Coronary artery (tissue), 2 donors: ENCODE results near the gene OGFOD1.
"Not testable (repeated sequence)": the region's sequence is repeated elsewhere in the genome, so short reads cannot be mapped to it uniquely, and the experiment has no call there.

Experiments used
- DNase-seq: peaks from one replicate; pipeline ENCODE4 v3.0.0-alpha.2; 2017; ENCODE audit warnings: low spot score
- H3K27ac ChIP-seq, 2 donors: fragments of 200-600 bp; sonication (generic); one replicate each; pipeline ENCODE4 v1.5.1; 2016 to 2019
- H3K4me3 ChIP-seq: fragments of 200-600 bp; sonication (generic); 2 replicates; pipeline ENCODE4 v1.5.1; 2016; ENCODE audit warnings: mild to moderate bottlenecking, moderate library complexity
- TF ChIP-seq, protein P1 (sequence below): fragments of 200-600 bp; sonication (generic); IDR thresholded peaks from one replicate; pipeline ENCODE4 v1.5.1; 2019; ENCODE audit warnings: antibody characterized with exemption

The OGFOD1 gene

DNA sequence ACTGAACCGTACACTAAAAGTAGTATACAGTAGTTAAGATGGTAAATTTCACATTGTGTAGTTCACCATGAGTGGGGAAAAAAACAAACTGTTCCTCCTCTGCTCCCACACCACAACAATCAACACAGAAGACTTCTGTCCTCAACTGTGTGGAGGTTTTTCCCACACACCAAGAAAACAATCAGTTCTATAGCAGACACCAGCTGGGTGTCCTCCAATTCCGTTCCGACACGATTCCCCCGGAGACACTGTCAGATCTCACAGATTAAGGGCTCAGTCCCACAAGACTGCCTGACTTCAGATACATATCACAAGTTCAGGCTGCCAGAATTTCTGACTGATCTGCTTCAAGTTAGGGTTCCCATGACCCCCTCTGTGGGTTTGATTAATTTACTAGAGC lies 36.7 kb downstream of the OGFOD1 start:
- TF ChIP-seq, protein P1, sequence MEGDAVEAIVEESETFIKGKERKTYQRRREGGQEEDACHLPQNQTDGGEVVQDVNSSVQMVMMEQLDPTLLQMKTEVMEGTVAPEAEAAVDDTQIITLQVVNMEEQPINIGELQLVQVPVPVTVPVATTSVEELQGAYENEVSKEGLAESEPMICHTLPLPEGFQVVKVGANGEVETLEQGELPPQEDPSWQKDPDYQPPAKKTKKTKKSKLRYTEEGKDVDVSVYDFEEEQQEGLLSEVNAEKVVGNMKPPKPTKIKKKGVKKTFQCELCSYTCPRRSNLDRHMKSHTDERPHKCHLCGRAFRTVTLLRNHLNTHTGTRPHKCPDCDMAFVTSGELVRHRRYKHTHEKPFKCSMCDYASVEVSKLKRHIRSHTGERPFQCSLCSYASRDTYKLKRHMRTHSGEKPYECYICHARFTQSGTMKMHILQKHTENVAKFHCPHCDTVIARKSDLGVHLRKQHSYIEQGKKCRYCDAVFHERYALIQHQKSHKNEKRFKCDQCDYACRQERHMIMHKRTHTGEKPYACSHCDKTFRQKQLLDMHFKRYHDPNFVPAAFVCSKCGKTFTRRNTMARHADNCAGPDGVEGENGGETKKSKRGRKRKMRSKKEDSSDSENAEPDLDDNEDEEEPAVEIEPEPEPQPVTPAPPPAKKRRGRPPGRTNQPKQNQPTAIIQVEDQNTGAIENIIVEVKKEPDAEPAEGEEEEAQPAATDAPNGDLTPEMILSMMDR: no peak
- no peak for DNase-seq
- Histone ChIP-seq H3K4me3 (no peak overlapping the region), H3K27ac (no peak overlapping the region)

DNA sequence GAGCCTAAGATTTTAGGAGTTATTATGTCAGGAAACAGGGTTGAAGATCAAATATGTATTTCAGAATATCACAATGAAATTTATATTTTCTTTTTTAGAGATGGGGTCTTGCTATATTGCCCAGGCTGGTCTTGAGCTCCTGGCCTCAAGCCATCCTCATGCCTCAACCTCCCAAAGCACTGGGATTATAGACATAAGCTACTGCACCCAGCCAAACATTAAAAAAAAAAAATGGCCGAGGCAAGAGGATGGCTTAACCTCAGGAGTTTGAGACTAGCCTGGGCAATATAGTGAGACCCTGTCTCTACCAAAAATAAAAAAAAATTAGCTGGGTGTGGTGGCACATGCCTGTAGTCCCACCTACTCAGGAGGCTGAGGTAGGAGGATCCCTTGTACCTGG lies 37.5 kb downstream of the OGFOD1 start:
- DNase-seq, H3K4me3 ChIP-seq, H3K27ac ChIP-seq: not testable (repeated sequence)

- Histone ChIP-seq H3K4me3 (no peak overlapping the region), H3K27ac (no peak overlapping the region)
- no peak for DNase-seq
- TF ChIP-seq, protein P1: no peak
These were observed 40.4 kb downstream of the OGFOD1 start for GRCh38 chr16:56491657-56492261.

GRCh38 chr16:56493126-56493525 lies 41.8 kb downstream of the OGFOD1 start:
- DNase-seq: no peak
- no peak overlapping the region for H3K4me3 ChIP-seq
- no peak overlapping the region for H3K27ac ChIP-seq
- TF ChIP-seq, protein P1: no peak

DNA sequence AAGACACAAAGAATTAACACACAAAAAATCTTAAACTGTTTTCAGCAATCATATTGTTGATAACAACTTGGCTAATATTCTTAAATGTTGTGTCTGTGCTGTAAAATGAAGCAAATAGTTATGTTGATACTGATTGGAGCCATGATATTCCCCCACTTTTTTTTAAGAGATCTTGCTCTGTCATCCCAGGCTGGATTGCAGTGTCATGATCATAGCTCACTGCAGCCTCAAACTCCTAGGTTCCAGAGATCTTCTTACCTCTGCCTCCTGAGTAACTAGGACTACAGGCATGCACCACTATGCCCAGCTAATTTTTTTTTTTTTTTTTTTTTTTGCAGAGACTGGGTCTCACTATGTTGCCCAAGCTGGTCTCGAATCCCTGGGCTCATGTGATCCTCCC lies 42.5 kb downstream of the OGFOD1 start:
- DNase-seq: no peak
- H3K4me3 ChIP-seq: no peak overlapping the region
- TF ChIP-seq, protein P1: no peak
- H3K27ac ChIP-seq: no peak overlapping the region

DNA sequence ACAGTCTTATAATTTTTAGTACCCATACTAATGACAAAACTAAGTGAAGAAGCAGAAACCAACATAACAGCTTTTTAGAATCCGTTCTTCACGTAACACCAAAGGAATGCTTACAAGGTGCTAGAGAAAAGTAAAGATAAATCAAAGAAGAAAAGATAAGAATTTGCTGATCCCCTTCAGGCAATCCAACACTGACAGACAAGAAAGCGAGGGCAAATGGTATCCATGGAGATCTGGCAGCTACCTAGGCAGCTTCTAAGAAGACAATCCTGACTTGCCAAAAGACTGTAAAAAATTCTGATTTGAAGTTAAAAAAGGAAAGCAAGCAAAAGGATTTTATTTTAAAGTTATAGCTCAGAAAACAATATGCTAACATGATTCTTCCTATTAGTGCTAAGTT lies 53.8 kb downstream of the OGFOD1 start:
- Histone ChIP-seq H3K27ac (no peak overlapping the region), H3K4me3 (no peak overlapping the region)
- DNase-seq: no peak
- TF ChIP-seq, protein P1: no peak

- TF ChIP-seq, protein P1: no peak
- no peak overlapping the region for H3K4me3 ChIP-seq
- H3K27ac ChIP-seq: no peak overlapping the region
- no peak for DNase-seq
These were observed 55.6 kb downstream of the OGFOD1 start for GRCh38 chr16:56506941-56507340.

DNA sequence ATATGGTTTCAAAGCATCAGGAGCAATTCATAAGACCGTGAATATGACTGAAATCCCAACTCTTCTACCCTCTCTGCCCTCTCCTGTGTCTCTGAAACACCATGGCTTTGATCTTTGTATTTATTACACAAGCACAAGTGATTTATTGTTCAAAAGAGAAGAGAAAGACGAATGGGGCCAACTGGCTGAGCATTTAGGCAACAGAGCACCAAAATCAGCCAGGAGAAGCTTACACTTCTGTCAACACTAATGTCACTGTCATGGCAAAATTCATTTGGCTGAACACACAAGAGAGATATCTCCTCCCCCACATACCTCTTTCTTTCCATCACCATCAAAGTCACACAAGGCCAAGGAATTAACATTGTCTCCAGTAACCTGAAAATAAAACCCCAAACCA lies 59.2 kb downstream of the OGFOD1 start:
- TF ChIP-seq, protein P1: no peak
- Histone ChIP-seq H3K4me3 (no peak overlapping the region), H3K27ac (no peak overlapping the region)
- no peak for DNase-seq
